Sigmoid colon (tissue), 4 donors: ENCODE results near the gene SPATA6.
"Not testable (repeated sequence)": the region's sequence is repeated elsewhere in the genome, so short reads cannot be mapped to it uniquely, and the experiment has no call there.

ENCODE experiments used
- CTCF ChIP-seq, 4 experiments: fragments of 450-650 bp in 3 of 4; fragments of 200-600 bp in 1 of 4; IDR thresholded peaks; one replicate each; pipeline ENCODE4 v1.5.1; 2016 to 2019; ENCODE audit warnings: antibody characterized with exemption in 4 of 4, mild to moderate bottlenecking in 3 of 4, moderate library complexity in 2 of 4
- EP300 ChIP-seq, 4 donors: sonication (generic); formaldehyde crosslinking; IDR thresholded peaks; one replicate each; pipeline ENCODE4 v1.6.1; 2017; ENCODE audit warnings: antibody characterized with exemption in 4 of 4
- POLR2A ChIP-seq, 2 donors: fragments of 450-650 bp; IDR thresholded peaks; one replicate each; pipeline ENCODE4 v1.6.1; 2016; ENCODE audit warnings: antibody characterized with exemption in 2 of 2, mild to moderate bottlenecking in 2 of 2, moderate library complexity in 2 of 2
- POLR2AphosphoS5 ChIP-seq, 4 donors: sonication (generic); formaldehyde crosslinking; IDR thresholded peaks; one replicate each; pipeline ENCODE4 v1.6.1; 2017; ENCODE audit warnings: antibody characterized with exemption in 4 of 4

GRCh38 chr1:48480023-48480422 lies 8.0 kb upstream of the SPATA6 start:
- TF ChIP-seq CTCF, POLR2A, POLR2AphosphoS5, EP300 (IDR thresholded peaks at IDR 0.05): not testable (repeated sequence)
